Activated CD8-positive, alpha-beta T cell treated with anti-CD3 and anti-CD28 coated beads for 36 hours (primary cell): ENCODE results near the gene NUP43. TPM values are rescaled to one million over a fixed set of nuclear protein-coding genes. Genes with fewer than 3 reads are reported as not detected.
A peak's percentile ranks its signal among the peaks of the same experiment; 100 is the strongest.

Experiments used
- ATAC-seq: fragments of 200-7000 bp; cut with Tn5 transposase; one replicate; pipeline ENCODE4 v1.10.0; 2021; ENCODE audit warnings: mild to moderate bottlenecking, moderate library complexity
- CTCF ChIA-PET: fragments of 350-600 bp; sonication (Branson Sonifier 250); formaldehyde crosslinking; loops from one replicate; lab custom pipeline; 2021; ENCODE audit warnings: antibody characterized with exemption; lab: Charles Lee
- POLR2A ChIA-PET: fragments of 350-600 bp; sonication (Branson Sonifier 250); formaldehyde crosslinking; loops from one replicate; lab custom pipeline; 2021; ENCODE audit warnings: antibody characterized with exemption; lab: Charles Lee
- DNase-seq: peaks from one replicate; pipeline ENCODE4 v3.0.0-alpha.2; 2020
- H3K27ac Mint-ChIP-seq: one replicate; pipeline ENCODE4 v1.8.0; 2021; ENCODE audit warnings: mild to moderate bottlenecking, mixed read lengths
- H3K27me3 Mint-ChIP-seq: one replicate; pipeline ENCODE4 v1.8.0; 2021; ENCODE audit warnings: mixed read lengths
- H3K36me3 Mint-ChIP-seq: one replicate; pipeline ENCODE4 v1.8.0; 2021; ENCODE audit warnings: low read depth, mixed read lengths
- H3K4me1 Mint-ChIP-seq: one replicate; pipeline ENCODE4 v1.8.0; 2021; ENCODE audit warnings: low read depth, mixed read lengths
- H3K4me3 Mint-ChIP-seq: one replicate; pipeline ENCODE4 v1.8.0; 2021; ENCODE audit warnings: mild to moderate bottlenecking, moderate library complexity, mixed read lengths
- H3K9me3 Mint-ChIP-seq: one replicate; pipeline ENCODE4 v1.8.0; 2021; ENCODE audit warnings: mixed read lengths
- intact Hi-C: fragments of 100-400 bp; cut with micrococcal nuclease; formaldehyde crosslinking; loops from one replicate; pipeline ENCODE4 v1.10.0; 2022
- total RNA-seq, 2 experiments: library from RNA; stranded (reverse); gene quantifications; one replicate each; pipeline ENCODE4 v1.2.3, GENCODE V29; 2021
- TF ChIP-seq, protein P1 (sequence below): fragments of 200-600 bp; IDR thresholded peaks from one replicate; pipeline ENCODE4 v1.8.0; 2022; ENCODE audit warnings: antibody characterized with exemption, mild to moderate bottlenecking

NUP43 gene
- total RNA-seq, 2 experiments from 2014 or later, result 75.7 to 75.8 TPM

DNA sequence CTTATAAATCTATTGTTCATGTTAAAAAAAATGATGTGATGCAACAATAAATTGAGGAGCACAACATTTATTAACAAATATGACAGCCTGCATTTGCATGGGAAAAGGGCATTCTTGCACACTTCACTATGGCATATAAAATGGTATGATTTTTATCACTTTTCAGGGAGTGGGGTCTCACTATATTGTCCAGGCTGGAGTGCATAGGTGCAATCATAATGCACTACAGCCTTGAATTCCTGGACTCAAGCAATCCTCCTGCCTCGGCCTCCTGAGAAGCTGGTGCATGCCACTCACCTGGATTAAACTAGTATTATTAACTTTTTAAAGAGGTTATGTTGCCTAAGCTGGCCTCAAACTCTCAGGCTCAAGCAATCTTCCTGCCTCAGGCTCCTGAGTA, 11.4 kb downstream of the NUP43 start:
- no peaks in the 10 kb centered on the region for H3K27me3 Mint-ChIP-seq
- H3K9me3 Mint-ChIP-seq, result no peaks in the 10 kb centered on the region
- H3K4me1 Mint-ChIP-seq, result no peaks in the 10 kb centered on the region
- H3K4me3 Mint-ChIP-seq, result no peak overlapping the region
- H3K27ac Mint-ChIP-seq, result no peak overlapping the region
- no peak for DNase-seq
- intact Hi-C loops, result no loop called here
- TF ChIP-seq, protein P1, sequence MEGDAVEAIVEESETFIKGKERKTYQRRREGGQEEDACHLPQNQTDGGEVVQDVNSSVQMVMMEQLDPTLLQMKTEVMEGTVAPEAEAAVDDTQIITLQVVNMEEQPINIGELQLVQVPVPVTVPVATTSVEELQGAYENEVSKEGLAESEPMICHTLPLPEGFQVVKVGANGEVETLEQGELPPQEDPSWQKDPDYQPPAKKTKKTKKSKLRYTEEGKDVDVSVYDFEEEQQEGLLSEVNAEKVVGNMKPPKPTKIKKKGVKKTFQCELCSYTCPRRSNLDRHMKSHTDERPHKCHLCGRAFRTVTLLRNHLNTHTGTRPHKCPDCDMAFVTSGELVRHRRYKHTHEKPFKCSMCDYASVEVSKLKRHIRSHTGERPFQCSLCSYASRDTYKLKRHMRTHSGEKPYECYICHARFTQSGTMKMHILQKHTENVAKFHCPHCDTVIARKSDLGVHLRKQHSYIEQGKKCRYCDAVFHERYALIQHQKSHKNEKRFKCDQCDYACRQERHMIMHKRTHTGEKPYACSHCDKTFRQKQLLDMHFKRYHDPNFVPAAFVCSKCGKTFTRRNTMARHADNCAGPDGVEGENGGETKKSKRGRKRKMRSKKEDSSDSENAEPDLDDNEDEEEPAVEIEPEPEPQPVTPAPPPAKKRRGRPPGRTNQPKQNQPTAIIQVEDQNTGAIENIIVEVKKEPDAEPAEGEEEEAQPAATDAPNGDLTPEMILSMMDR, result no peak
- POLR2A ChIA-PET, result interaction anchor here (0.8 to 1.7 kb wide), 2 partner anchors 11 to 16 kb away, joined by 3 to 6 read pairs; no protein-coding TSS in a partner anchor
- CTCF ChIA-PET, result interaction anchor here (0.6 kb wide), 1 partner anchor 337 kb away, joined by 3 read pairs; no protein-coding TSS in a partner anchor
- peaks cover 28% of the 10 kb centered on the region for H3K36me3 Mint-ChIP-seq
- no peak for ATAC-seq

DNA sequence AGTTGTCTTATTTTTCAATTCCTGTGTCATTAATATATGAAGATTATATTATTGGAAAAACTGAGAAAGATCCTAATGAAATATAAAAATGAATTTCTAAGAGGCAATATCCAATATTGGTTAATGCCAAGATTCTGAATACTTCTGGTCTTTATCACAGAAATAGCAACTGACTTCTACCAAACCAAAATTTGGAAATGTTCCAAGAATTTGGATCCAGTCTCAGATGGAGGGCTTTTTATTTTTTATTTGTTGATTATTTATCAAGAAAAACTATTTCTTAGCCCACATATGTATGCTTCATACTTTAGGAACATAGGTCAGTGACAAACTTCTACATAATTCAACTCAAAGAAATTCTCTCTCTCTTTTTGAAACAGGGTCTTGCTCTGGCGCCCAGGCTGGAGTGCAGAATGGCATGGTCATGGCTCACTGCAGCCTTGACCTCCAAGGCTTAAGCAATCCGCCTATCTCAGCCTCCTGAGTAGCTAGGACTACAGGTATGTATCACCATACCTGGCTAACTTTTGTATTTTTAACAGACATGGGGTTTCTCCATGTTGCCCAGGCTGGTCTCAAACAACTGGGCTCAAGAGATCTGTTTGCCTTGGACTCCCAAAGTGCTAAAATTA, 13.1 kb downstream of the NUP43 start:
- CTCF ChIA-PET, result interaction anchor here (1.1 kb wide), 1 partner anchor 12 kb away, joined by 4 read pairs; no protein-coding TSS in a partner anchor
- POLR2A ChIA-PET, result interaction anchor here (1.2 kb wide), 1 partner anchor 15 kb away, joined by 3 read pairs; the partner anchor contains the start of gene LATS1

DNA sequence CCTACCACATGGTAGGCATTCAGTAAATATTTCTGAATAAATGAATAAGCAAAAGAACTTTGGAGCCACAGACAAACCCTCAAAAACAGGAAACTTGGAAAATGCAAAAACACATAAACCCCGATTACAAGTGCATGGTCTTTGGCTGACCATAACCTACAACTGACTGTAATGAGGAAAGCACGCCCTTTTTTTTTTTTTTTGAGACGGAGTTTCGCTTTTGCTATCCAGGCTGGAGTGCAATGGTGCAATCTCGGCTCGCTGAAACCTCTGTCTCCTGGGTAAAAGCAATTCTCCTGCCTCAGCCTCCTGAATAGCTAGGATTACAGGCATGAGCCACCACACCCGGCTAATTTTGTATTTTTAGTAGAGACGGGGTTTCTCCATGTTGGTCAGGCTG, 16.5 kb downstream of the NUP43 start:
- H3K27ac Mint-ChIP-seq, result no peak overlapping the region
- peaks cover 6% of the 10 kb centered on the region for H3K4me1 Mint-ChIP-seq
- POLR2A ChIA-PET, result interaction anchor here (0.6 kb wide), 1 partner anchor 12 kb away, joined by 3 read pairs; no protein-coding TSS in a partner anchor
- no peaks in the 10 kb centered on the region for H3K9me3 Mint-ChIP-seq
- no peak overlapping the region for H3K4me3 Mint-ChIP-seq
- ATAC-seq (no peak), DNase-seq (no peak)
- intact Hi-C loops, result no loop called here
- CTCF ChIA-PET, result interaction anchor here (0.7 kb wide), 1 partner anchor 60 kb away, joined by 3 read pairs; no protein-coding TSS in a partner anchor
- TF ChIP-seq, protein P1, result no peak
- no peaks in the 10 kb centered on the region for H3K27me3 Mint-ChIP-seq
- H3K36me3 Mint-ChIP-seq, result peaks cover 31% of the 10 kb centered on the region

More for the DNA sequence above, 13.1 kb downstream of the NUP43 start:
- H3K36me3 Mint-ChIP-seq, result peaks cover 27% of the 10 kb centered on the region
- TF ChIP-seq, protein P1, result no peak
- ATAC-seq, result no peak
- H3K27me3 Mint-ChIP-seq, result no peaks in the 10 kb centered on the region
- no peaks in the 10 kb centered on the region for H3K9me3 Mint-ChIP-seq
- H3K4me3 Mint-ChIP-seq, result no peak overlapping the region
- DNase-seq, result no peak
- peaks cover 6% of the 10 kb centered on the region for H3K4me1 Mint-ChIP-seq
- intact Hi-C loops, result no loop called here
- no peak overlapping the region for H3K27ac Mint-ChIP-seq

DNA sequence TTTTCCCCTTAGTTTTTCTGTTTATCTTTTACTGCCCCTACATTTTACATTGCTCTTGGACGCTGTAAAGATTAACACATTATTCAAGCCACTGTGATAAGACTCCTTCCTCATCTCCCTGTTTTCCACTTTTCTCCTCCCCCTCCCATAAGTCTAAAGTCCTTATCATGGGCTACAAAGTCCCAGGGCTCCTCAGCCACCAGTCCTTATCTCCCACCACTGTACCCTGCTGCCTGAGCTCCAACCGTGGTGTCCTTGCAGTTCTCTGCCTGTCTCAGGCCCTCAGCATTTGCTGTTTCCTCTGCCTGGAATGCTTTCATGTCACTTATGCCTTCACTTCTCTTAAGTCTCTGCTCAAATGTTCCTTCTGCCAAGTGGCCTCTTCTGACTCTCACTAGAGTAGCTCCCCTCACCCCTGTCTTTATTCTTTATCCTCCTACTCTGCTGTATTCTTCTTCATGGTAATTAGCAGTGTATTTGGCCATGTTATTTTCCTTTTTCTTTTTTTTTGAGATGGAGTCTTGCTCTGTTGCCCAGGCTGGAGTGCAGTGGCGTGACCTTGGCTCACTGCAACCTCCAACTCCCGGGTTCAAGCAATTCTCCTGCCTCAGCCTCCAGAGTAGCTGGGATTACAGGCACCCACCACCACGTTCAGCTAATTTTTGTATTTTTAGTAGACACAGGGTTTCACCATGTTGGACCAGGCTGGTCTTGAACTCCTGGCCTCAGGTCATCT, 17.7 kb downstream of the NUP43 start:
- POLR2A ChIA-PET, result no interaction called here
- Mint-ChIP-seq H3K9me3 (no peaks in the 10 kb centered on the region), H3K4me1 (peaks cover 9% of the 10 kb centered on the region), H3K27ac (peak overlapping the region; percentile 24), H3K36me3 (peaks cover 34% of the 10 kb centered on the region), H3K27me3 (no peaks in the 10 kb centered on the region), H3K4me3 (no peak overlapping the region)
- no peak for ATAC-seq
- no peak for DNase-seq
- intact Hi-C loops, result no loop called here
- TF ChIP-seq, protein P1, result no peak
- CTCF ChIA-PET, result no interaction called here
